Activated CD4-positive, alpha-beta T cell treated with anti-CD3 and anti-CD28 coated beads, Interleukin-2, amount 50 U/mL, for 16 hours (primary cell): ENCODE results near the gene PELI3.
A peak's percentile ranks its signal among the peaks of the same experiment; 100 is the strongest.

Source experiments
- DNase-seq: peaks from one replicate; pipeline ENCODE4 v3.0.0-alpha.2; 2020

The PELI3 gene

DNA sequence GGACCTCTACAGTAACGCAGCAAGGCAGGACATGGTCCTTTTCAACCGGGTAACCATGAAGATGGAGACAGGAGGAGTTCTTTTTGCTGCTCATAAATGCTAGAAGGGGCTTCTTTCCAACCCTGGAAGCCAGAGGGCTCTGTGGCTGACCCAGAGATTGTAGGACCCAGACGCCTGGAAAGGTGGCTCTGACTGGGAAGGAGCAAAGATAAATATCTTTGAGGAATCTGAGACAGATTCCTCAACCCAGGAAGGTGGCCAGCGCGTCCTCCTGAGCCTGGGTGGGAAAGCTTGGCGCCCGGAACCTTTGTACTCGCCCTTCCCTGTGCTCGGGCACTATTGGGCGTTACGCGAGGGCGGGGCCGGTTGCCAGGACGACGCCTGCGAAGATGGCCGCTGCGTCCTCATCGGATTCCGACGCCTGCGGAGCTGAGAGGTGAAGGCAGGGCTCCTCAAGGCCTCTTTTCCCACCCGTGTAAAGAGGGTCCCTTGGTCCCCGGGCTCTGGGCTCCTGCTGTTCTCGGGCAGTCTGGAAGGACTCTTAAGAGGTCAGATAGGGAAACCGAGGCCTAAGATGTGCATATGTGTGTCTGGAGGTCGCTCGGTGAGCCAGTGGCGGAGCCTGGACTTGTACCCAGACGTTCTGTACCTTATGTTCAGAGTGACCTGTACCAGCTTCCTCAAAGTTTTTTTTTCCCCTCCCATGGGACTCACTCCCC is 43.7 kb downstream of the PELI3 start, which contains the start of gene BBS1:
BBS1 (plus strand) TSS at position 365 of the 719 bp plus-strand sequence; CDS start at position 390, 25 bp downstream.
- DNase-seq: peak; percentile 78

DNA sequence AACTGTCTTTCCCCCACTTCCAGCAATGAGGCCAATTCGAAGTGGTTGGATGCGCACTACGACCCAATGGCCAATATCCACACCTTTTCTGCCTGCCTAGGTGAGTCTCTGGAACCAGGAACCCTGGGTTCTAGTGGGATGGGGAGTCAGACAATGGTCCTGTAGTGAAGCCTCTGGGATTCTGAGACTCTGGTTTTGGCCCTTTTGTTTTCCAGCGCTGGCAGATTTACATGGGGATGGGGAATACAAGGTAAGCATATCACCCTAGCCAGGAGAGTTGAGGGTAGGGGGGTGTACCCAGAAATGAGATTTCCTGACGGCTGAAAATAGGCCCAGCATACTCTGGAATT is 44.3 kb downstream of the PELI3 start:
- no peak for DNase-seq

DNA sequence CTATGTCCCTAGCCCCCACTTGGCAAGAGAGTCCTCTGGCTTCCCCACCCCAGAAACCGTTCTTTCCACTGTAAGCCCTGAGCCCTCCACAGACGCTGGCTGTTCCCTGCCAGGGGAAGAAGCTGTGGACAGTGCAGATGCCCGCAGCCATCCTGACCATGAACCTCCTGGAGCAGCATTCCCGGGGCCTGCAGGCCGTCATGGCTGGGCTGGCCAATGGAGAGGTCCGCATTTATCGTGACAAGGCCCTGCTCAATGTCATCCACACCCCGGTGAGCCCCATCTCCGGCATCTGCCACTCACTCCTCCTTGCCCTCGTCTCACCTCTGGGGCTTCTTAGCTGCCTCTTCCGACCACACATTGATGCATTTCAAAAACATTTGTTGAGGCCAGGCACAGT is 56.9 kb downstream of the PELI3 start:
- DNase-seq: no peak

DNA sequence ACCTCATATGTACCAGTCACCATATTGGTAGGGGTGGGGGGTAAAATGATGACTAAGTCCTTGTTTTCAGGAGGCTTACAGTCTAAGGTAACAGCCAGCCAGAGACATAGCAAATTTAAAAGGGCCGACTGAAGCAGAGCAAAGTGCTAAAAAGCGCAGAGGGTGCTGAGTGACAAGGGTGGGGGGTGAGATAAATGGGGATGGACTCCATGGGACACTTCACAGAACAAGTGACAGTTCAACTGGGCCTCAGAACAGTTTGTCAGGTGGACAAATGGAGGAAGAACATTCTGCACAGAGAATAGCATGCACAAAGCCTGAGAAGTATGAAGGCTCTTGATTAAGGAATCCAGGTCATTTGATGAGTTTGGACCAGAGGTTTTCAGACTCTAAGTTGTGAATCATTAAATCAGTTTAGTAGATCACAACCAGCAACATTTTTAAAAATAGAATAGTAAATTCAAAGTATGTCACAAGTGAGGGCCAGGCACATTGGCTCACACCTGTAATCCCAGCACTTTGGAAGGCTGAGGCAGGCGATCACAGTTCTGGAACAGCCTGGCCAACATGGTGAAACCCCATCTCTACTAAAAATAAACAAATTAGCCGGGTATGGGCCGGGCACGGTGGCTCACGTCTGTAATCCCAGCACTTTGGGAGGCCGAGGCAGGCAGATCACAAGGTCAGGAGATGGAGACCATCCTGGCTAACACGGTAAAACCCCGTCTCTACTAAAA is 57.8 kb downstream of the PELI3 start:
- DNase-seq: no peak
